Cerebellar cortex (tissue), 1 donor: ENCODE data around the gene CORO1C.

Experiments used
- DNase-seq: peaks from one replicate; pipeline ENCODE4 v3.0.0-alpha.2; 2015; ENCODE audit warnings: low spot score

CORO1C gene

GRCh38 chr12:108647585-108648287 lies 83.6 kb downstream of the CORO1C start:
- DNase-seq = no peak

- DNase-seq = no peak
These were observed 84.4 kb downstream of the CORO1C start for GRCh38 chr12:108646600-108647579.

GRCh38 chr12:108645686-108646599 lies 85.4 kb downstream of the CORO1C start:
- DNase-seq = no peak

- DNase-seq = no peak
These were observed 86.6 kb downstream of the CORO1C start for GRCh38 chr12:108644811-108645120.

- no peak for DNase-seq
These were observed 87.1 kb downstream of the CORO1C start for GRCh38 chr12:108643941-108644810.

- no peak for DNase-seq
These were observed 88.2 kb downstream of the CORO1C start for GRCh38 chr12:108642899-108643654.

- no peak for DNase-seq
These were observed 88.9 kb downstream of the CORO1C start for GRCh38 chr12:108642269-108642870.

- DNase-seq = no peak
These were observed 89.7 kb downstream of the CORO1C start for GRCh38 chr12:108641446-108642268.

- DNase-seq = peak; percentile 71
These were observed 90.4 kb downstream of the CORO1C start for GRCh38 chr12:108640802-108641445.

- DNase-seq = no peak
These were observed 92.1 kb downstream of the CORO1C start for GRCh38 chr12:108638997-108639822.

GRCh38 chr12:108638141-108638827 lies 93.0 kb downstream of the CORO1C start:
- no peak for DNase-seq

- DNase-seq = no peak
These were observed 93.9 kb downstream of the CORO1C start for GRCh38 chr12:108637222-108637971.

GRCh38 chr12:108635997-108636808 lies 95.1 kb downstream of the CORO1C start:
- DNase-seq = no peak

- DNase-seq = no peak
These were observed 95.9 kb downstream of the CORO1C start for GRCh38 chr12:108635201-108635996.

- no peak for DNase-seq
These were observed 97.0 kb downstream of the CORO1C start for GRCh38 chr12:108634341-108634751.
